ENCODE data around the gene RAB36. TPM values are rescaled to one million over a fixed set of nuclear protein-coding genes. Genes with fewer than 3 reads are reported as not detected.

The RAB36 gene
- total RNA-seq, 4 donors from 2014 or later, result 8.8 to 28.7 (median 14.7) TPM

DNA sequence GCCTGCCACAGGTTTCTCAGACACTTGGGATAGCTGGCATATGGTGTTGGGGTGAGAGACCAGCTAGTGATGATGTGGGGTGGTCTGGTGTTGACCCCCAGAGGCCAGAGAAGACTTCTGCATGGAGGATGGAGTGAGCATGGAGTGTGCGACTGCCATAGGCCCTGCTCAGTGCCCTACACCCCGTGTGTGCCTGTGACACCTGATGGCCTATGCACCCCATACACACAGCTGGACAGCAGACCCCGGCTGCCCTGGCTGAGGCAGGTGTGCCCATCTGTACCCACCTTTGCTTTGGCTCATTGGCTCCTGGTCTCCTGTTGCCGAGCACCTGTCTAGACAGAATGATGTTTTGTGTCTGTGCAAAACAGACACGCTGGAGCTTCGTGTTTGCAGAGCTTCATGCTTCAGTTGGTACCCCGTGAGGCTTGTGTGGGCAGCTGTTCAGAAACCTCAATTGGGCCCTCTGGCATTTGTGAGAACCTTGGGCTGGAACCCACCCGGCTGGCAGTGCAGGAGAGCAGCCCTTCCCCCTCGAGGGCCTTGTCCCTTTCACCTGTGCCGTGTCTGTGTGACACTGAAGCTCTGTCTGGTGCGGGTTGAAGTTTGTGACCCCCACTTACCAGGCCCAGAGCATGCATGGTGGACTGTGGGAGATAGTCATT, 62.6 kb downstream of the RAB36 start:
- Histone ChIP-seq H3K4me1 (peaks cover 8 to 16% of the 10 kb centered on the region in 2 donors), H3K27ac (no peak overlapping the region)
- intact Hi-C loops (cut with DNase I; ENCODE audit: low total_unique reads), result no loop called here

DNA sequence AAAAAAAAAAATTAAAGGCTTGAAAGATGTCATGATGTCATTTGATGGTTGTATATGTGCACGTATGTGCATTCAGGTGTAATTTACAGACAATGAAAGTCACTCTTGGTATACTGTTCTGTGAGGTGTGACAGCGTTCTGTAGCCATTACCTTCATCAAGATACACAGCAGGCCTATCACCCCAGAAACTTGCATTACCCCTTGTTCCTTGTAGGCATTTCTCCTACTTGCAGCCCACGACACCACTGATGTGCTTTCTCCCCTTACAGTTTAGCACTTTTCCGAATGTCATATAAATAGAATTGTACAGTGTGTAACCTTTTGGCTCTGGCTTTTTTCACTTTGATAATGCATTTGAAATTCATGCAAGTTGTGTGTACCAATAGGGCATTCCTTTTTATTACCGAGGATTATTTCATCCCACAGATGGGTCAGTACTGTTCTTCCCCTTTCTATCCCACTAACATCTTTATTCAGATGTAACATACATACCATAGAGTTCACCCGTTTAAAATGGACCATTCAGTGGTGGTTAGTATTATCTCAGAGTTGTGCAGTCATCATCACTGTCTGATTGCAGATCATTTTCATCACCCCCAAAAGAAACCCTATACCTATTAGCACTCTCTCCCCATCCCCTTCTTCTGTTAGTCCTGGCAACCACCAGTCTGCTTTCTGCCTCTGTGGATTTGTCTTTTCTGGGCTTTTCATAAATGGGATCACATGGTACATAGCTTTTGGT, 65.3 kb downstream of the RAB36 start:
- DNase-seq, result no peak
- no peak overlapping the region for H3K4me3 ChIP-seq
- H3K36me3 ChIP-seq, result no peaks in the 10 kb centered on the region
- no peaks in the 10 kb centered on the region for H3K9me3 ChIP-seq
- peaks cover 2 to 5% of the 10 kb centered on the region in 2 donors for H3K4me1 ChIP-seq
- H3K27ac ChIP-seq, result no peak overlapping the region
- intact Hi-C loops (cut with DNase I; ENCODE audit: low total_unique reads), result no loop called here
- H3K27me3 ChIP-seq, result no peaks in the 10 kb centered on the region
- no peak for TF ChIP-seq CTCF (IDR thresholded peaks at IDR 0.05)
- TF ChIP-seq POLR2A (IDR thresholded peaks at IDR 0.05), result no peak

More for the DNA sequence above, 62.6 kb downstream of the RAB36 start:
- TF ChIP-seq POLR2A (IDR thresholded peaks at IDR 0.05) (no peak), CTCF (IDR thresholded peaks at IDR 0.05) (no peak)
- no peak for DNase-seq
- no peaks in the 10 kb centered on the region for H3K9me3 ChIP-seq
- H3K27me3 ChIP-seq, result no peaks in the 10 kb centered on the region
- H3K4me3 ChIP-seq, result no peak overlapping the region
- H3K36me3 ChIP-seq, result no peaks in the 10 kb centered on the region

- no peaks in the 10 kb centered on the region for H3K9me3 ChIP-seq
- H3K36me3 ChIP-seq, result no peaks in the 10 kb centered on the region
- peaks cover 0 to 5% of the 10 kb centered on the region in 2 donors for H3K4me1 ChIP-seq
- DNase-seq, result no peak
- no peak overlapping the region for H3K4me3 ChIP-seq
- TF ChIP-seq CTCF (IDR thresholded peaks at IDR 0.05) (no peak), POLR2A (IDR thresholded peaks at IDR 0.05) (no peak)
- intact Hi-C loops (cut with DNase I; ENCODE audit: low total_unique reads), result no loop called here
- H3K27me3 ChIP-seq, result no peaks in the 10 kb centered on the region
- H3K27ac ChIP-seq, result no peak overlapping the region
Observed at GRCh38 chr22:23211622-23212021, 66.3 kb downstream of the RAB36 start.

- H3K9me3 ChIP-seq, result no peaks in the 10 kb centered on the region
- no peaks in the 10 kb centered on the region for H3K36me3 ChIP-seq
- no peak for TF ChIP-seq CTCF (IDR thresholded peaks at IDR 0.05)
- intact Hi-C loops (cut with DNase I; ENCODE audit: low total_unique reads), result no loop called here
- peaks cover 0 to 5% of the 10 kb centered on the region in 2 donors for H3K4me1 ChIP-seq
- DNase-seq, result no peak
- H3K27me3 ChIP-seq, result no peaks in the 10 kb centered on the region
- H3K27ac ChIP-seq, result no peak overlapping the region
- no peak overlapping the region for H3K4me3 ChIP-seq
Observed at GRCh38 chr22:23212061-23213021, 67.1 kb downstream of the RAB36 start.
